K562 (cell line): Measurements from ENCODE around the gene CARD11. TPM values are rescaled to one million over a fixed set of nuclear protein-coding genes. Genes with fewer than 3 reads are reported as not detected.

ENCODE experiments used
- ATAC-seq: fragments of 200-7000 bp; cut with Tn5 transposase; 3 replicates; pipeline ENCODE4 v1.9.1; 2020; ENCODE audit warnings: moderate library complexity
- BruUV-seq: library from RNA; stranded (reverse); fragments of 400-500 nt; replicated peaks from 2 replicates; lab custom pipeline; 2021; lab: Mats Ljungman, UMichigan
- CTCF ChIA-PET: fragments of 300-600 bp; formaldehyde crosslinking; extraction: SDS; loops from one replicate; lab custom pipeline; 2021; ENCODE audit warnings: low intra/inter-chr PET ratio; lab: Yijun Ruan, JAX
- POLR2A ChIA-PET: fragments of 300-600, 350-650 bp; sonication (Branson Sonifier 250); formaldehyde crosslinking; extraction: SDS; loops from one replicate; lab custom pipeline; 2021; ENCODE audit warnings: antibody characterized with exemption, inconsistent platforms; lab: Yijun Ruan, JAX
- DNase-seq, 4 experiments: peaks; one replicate each; pipeline versions ENCODE4 v3.0.0 to v3.0.0-alpha.2; 2011 to 2018; ENCODE audit warnings: low spot score in 3 of 4, mixed read lengths in 3 of 4; ENCODE audit errors: extremely low read depth in 1 of 4
- FAIRE-seq: peaks from 2 replicates; lab custom pipeline; 2011; peaks lifted over from hg19 to GRCh38; lab: Jason Lieb, UNC
- H2AFZ ChIP-seq: 2 replicates; pipeline ENCODE4 v1.6.0; 2011; ENCODE audit warnings: low read depth, low read length, control low read depth, inconsistent platforms
- H3K27ac ChIP-seq: fragments of 200-600 bp; 3 replicates; pipeline ENCODE4 v1.8.0; 2011; ENCODE audit warnings: low read depth, mild to moderate bottlenecking, control low read depth, inconsistent platforms, low read length, moderate library complexity, mixed read lengths; ENCODE audit errors: extremely low read depth
- H3K27me3 ChIP-seq, 2 experiments: fragments of 300-600 bp in 1 of 2; 2 replicates in 1 of 2; 3 replicates in 1 of 2; pipeline versions ENCODE4 v1.6.0 to v1.8.0; 2011; ENCODE audit warnings: inconsistent platforms in 2 of 2, low read length in 2 of 2, mild to moderate bottlenecking in 1 of 2, mixed read lengths in 1 of 2, moderate library complexity in 1 of 2; ENCODE audit not compliant: control insufficient read depth in 2 of 2, insufficient read depth in 2 of 2
- H3K36me3 ChIP-seq: fragments of 300-600 bp; 3 replicates; pipeline ENCODE4 v1.8.0; 2011; ENCODE audit warnings: mild to moderate bottlenecking, low read length, inconsistent platforms; ENCODE audit not compliant: control insufficient read depth, insufficient read depth
- H3K4me1 ChIP-seq, 2 experiments: fragments of 200-600 bp in 1 of 2; replicated peaks in 1 of 2; 2 replicates in 1 of 2; 3 replicates in 1 of 2; pipeline versions ENCODE4 v1.5.1 to v1.8.0; 2011; ENCODE audit warnings: inconsistent platforms in 2 of 2, low read length in 2 of 2, mild to moderate bottlenecking in 1 of 2, mixed read lengths in 1 of 2, moderate library complexity in 1 of 2; ENCODE audit not compliant: control insufficient read depth in 2 of 2, insufficient read depth in 2 of 2
- H3K4me2 ChIP-seq: 2 replicates; pipeline ENCODE4 v1.6.1; 2011; ENCODE audit warnings: low read length, control low read depth, inconsistent platforms, mixed read lengths; ENCODE audit not compliant: insufficient read depth
- H3K4me3 ChIP-seq: fragments of 200-600 bp; sonication (generic), shearing (Covaris generic); 2 replicates; pipeline ENCODE4 v1.5.1; 2016; ENCODE audit warnings: control low read depth, inconsistent platforms
- H3K79me2 ChIP-seq: fragments of 200-600 bp; 3 replicates; pipeline ENCODE4 v1.8.0; 2011; ENCODE audit warnings: low read length, inconsistent platforms; ENCODE audit not compliant: control insufficient read depth, insufficient read depth
- H3K9ac ChIP-seq, 2 experiments: 2 replicates each; pipeline versions ENCODE4 v1.6.0 to v1.6.1; 2011; ENCODE audit warnings: low read depth in 2 of 2, low read length in 2 of 2, control low read depth in 1 of 2, inconsistent platforms in 1 of 2, mild to moderate bottlenecking in 1 of 2, mixed read lengths in 1 of 2; ENCODE audit not compliant: insufficient read depth in 1 of 2
- H3K9me1 ChIP-seq: one replicate; pipeline ENCODE4 v1.6.0; 2011; ENCODE audit warnings: inconsistent platforms, mild to moderate bottlenecking, low read length, moderate library complexity; ENCODE audit not compliant: control insufficient read depth, insufficient read depth
- H3K9me3 ChIP-seq: replicated peaks from 2 replicates; pipeline ENCODE4 v1.5.1; 2011; ENCODE audit warnings: low read depth, low read length, inconsistent platforms; ENCODE audit not compliant: control insufficient read depth, insufficient read depth
- H4K20me1 ChIP-seq: replicated peaks from 2 replicates; pipeline ENCODE4 v1.6.1; 2011; ENCODE audit warnings: low read length, inconsistent platforms, mixed read lengths; ENCODE audit not compliant: control insufficient read depth, insufficient read depth
- BCOR ChIP-seq: fragments of 450-650 bp; IDR thresholded peaks from 2 replicates; pipeline ENCODE4 v1.6.1; 2016
- DPF2 ChIP-seq: fragments of 450-650 bp; IDR thresholded peaks from 2 replicates; pipeline ENCODE4 v1.6.1; 2016
- EWSR1 ChIP-seq: fragments of 450-650 bp; IDR thresholded peaks from 2 replicates; pipeline ENCODE4 v1.6.1; 2018; ENCODE audit warnings: borderline replicate concordance, mild to moderate bottlenecking, low read depth, moderate library complexity; ENCODE audit not compliant: partially characterized antibody
- MEIS2 ChIP-seq: fragments of 450-650 bp; IDR thresholded peaks from 2 replicates; pipeline ENCODE4 v1.6.1; 2014; ENCODE audit warnings: mild to moderate bottlenecking; ENCODE audit not compliant: partially characterized antibody
- MYNN ChIP-seq, 2 experiments: sonication (generic); formaldehyde crosslinking in 1 of 2; IDR thresholded peaks; 2 replicates each; pipeline versions ENCODE4 v1.5.0 to v1.6.1; 2016 to 2020; ENCODE audit warnings: antibody characterized with exemption in 1 of 2, missing genetic modification reagents in 1 of 2
- NFIC ChIP-seq: fragments of 450-650 bp; IDR thresholded peaks from 2 replicates; pipeline ENCODE4 v1.6.1; 2017; ENCODE audit warnings: mild to moderate bottlenecking, inconsistent platforms
- PHF21A ChIP-seq: fragments of 450-650 bp; IDR thresholded peaks from 2 replicates; pipeline ENCODE4 v1.6.1; 2017; ENCODE audit warnings: low read depth, borderline replicate concordance
- POLR2AphosphoS2 ChIP-seq: IDR thresholded peaks from 2 replicates; pipeline ENCODE4 v1.6.1; 2012; ENCODE audit warnings: low read length, improper control_type of control experiment
- SMAD4 ChIP-seq: fragments of 250-450 bp; sonication (Bioruptor Pico); conservative IDR thresholded peaks from 2 replicates; pipeline ENCODE4 v1.8.0; 2021; ENCODE audit warnings: inconsistent platforms, mild to moderate bottlenecking, moderate library complexity
- SNRNP70 ChIP-seq: fragments of 200-400 bp; formaldehyde crosslinking; optimal IDR thresholded peaks from 2 replicates; pipeline ENCODE3; 2017; ENCODE audit warnings: low read depth, low read length
- TRIM28 ChIP-seq: fragments of 450-650 bp; IDR thresholded peaks from 2 replicates; pipeline ENCODE4 v1.6.1; 2017
- XRCC3 ChIP-seq: fragments of 450-650 bp; IDR thresholded peaks from 2 replicates; pipeline ENCODE4 v1.6.1; 2017; ENCODE audit warnings: mild to moderate bottlenecking, moderate library complexity
- ZNF165 ChIP-seq: fragments of 250-450 bp; sonication (Bioruptor Pico); IDR thresholded peaks from 2 replicates; pipeline ENCODE4 v1.4.0; 2020; ENCODE audit warnings: borderline replicate concordance
- ZNF263 ChIP-seq: sonication (generic); formaldehyde crosslinking; IDR thresholded peaks from 2 replicates; pipeline ENCODE4 v1.8.0; 2022; ENCODE audit warnings: mild to moderate bottlenecking, missing genetic modification reagents, borderline replicate concordance
- ZNF445 ChIP-seq: fragments of 250-450 bp; sonication (Bioruptor Pico); IDR thresholded peaks from 2 replicates; pipeline ENCODE4 v1.4.0; 2020; ENCODE audit warnings: low read depth, mild to moderate bottlenecking, moderate library complexity
- ZNF668 ChIP-seq: fragments of 250-450 bp; sonication (Bioruptor Pico); IDR thresholded peaks from 2 replicates; pipeline ENCODE4 v1.8.0; 2022; ENCODE audit warnings: mild to moderate bottlenecking, inconsistent platforms
- WGBS: fragments of 100-300 bp; shearing (Covaris generic); methylation state at CpG from one replicate; pipeline ENCODE4 v1.1.6; 2016; ENCODE audit warnings: low coverage, mixed read lengths; ENCODE audit not compliant: insufficient coverage; ENCODE audit errors: missing lambda C conversion rate; 5-methylcytosine and 5-hydroxymethylcytosine counted together
- in situ Hi-C: fragments of 300-500 bp; cut with MboI; formaldehyde crosslinking; loops from 4 replicates; pipeline ENCODE4 v1.15.0; 2018; ENCODE audit warnings: inconsistent platforms, mixed read lengths
- intact Hi-C: fragments of 100-400 bp; cut with micrococcal nuclease; formaldehyde crosslinking; loops from 2 replicates; pipeline ENCODE4 v1.14.2; 2022
- polyA plus RNA-seq, 8 experiments: library from polyadenylated mRNA; depleted of rRNA in 4 of 8; stranded (reverse) in 5 of 8; unstranded in 3 of 8; fragments of >200 nt; fragmentation: Nextera tagmentation in 2 of 8; fragmentation: Illumina TruSeq in 1 of 8; extraction: Ambion mirVana in 2 of 8; extraction: Trizol in 1 of 8; gene quantifications; 2 replicates each; pipeline versions ENCODE4 v1.2.1 to v1.2.3, GENCODE V29; 2011 to 2014; ENCODE audit warnings: inconsistent platforms in 1 of 8, missing spikeins in 1 of 8
- total RNA-seq, 7 experiments: library from RNA; depleted of rRNA in 6 of 7; stranded (reverse); fragments of >200 nt in 6 of 7; fragmentation: Illumina TruSeq in 2 of 7; extraction: Trizol in 2 of 7; gene quantifications; 2 replicates each; pipeline versions ENCODE4 v1.2.1 to v1.2.3, GENCODE V29; 2011 to 2021; ENCODE audit warnings: low replicate concordance in 1 of 7
- TF ChIP-seq, protein P1 (sequence below): sonication (generic); IDR thresholded peaks from 2 replicates; pipeline ENCODE4 v1.6.1; 2016
- TF ChIP-seq, protein P2 (sequence below): fragments of 250-450 bp; sonication (Bioruptor Pico); IDR thresholded peaks from 2 replicates; pipeline ENCODE4 v1.5.0; 2022; ENCODE audit warnings: mild to moderate bottlenecking
- TF ChIP-seq, protein P3 (sequence below), 2 experiments: IDR thresholded peaks; 2 replicates each; pipeline ENCODE4 v1.6.1; 2012; ENCODE audit warnings: improper control_type of control experiment in 2 of 2, low read depth in 2 of 2, low read length in 2 of 2, borderline replicate concordance in 1 of 2

Gene CARD11
- total and polyA plus RNA-seq, 9 of the 15 experiments (the other 6 are each of a cell fraction or from before 2014, with no cell fraction given), result 0.07 to 12.8 (median 5.7) TPM

DNA sequence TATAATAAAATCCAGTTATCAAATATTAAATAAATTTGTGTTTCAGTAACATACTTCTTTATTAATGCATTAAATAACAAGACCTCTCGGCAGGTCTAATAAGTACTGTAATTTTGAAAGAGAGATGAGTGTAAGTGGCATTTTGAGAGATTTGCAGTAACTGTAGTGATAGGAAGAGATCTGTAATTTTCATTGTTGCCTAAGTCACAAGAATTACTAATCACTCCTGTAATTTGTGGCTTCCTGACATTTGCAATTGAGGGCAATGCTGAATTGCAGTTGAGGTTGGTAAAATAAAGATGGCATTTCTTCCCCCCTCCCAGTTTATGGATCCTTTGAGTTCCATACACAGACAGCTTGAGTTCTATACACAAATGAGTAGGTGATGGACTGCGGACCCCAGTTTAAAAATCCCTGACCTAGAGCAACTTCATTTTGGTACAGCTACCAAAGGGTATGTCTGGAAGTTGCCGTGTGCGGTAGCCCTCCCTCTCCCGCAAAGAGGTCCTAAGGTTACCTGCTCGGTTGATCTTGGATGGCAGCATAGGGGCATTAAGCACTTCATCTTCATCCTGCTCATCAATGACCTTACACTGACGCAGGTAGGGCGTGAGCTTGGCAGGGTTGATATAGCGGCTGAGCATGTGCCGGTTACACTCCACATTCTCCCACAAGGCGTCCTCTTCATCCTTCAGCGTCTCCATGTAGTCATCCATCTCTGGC lies 96.4 kb downstream of the CARD11 start:
- H3K36me3 ChIP-seq, result peaks cover 3% of the 10 kb centered on the region; the same call in 1 of the 3 replicates
- no peak overlapping the region for H3K9ac ChIP-seq
- WGBS, result 86% methylated on average over 12 of the region's 12 CpGs
- in situ Hi-C loops, result no loop called here
- intact Hi-C loops, result no loop called here
- no peaks in the 10 kb centered on the region for H4K20me1 ChIP-seq
- H3K4me2 ChIP-seq, result no peak overlapping the region
- no peak for FAIRE-seq
- no peak overlapping the region for H2AFZ ChIP-seq
- TF ChIP-seq MYNN (IDR thresholded peaks at IDR 0.05) (no peak), MYNN (CRISPR knock-in tag; IDR thresholded peaks at IDR 0.05) (no peak), PHF21A (no peak), TRIM28 (no peak), POLR2AphosphoS2 (no peak), SNRNP70 (no peak), SMAD4 (CRISPR knock-in tag) (no peak), DPF2 (no peak), ZNF165 (no peak), ZNF668 (no peak), MEIS2 (no peak), EWSR1 (no peak), ZNF445 (no peak), NFIC (no peak), BCOR (no peak), ZNF263 (CRISPR knock-in tag) (no peak), XRCC3 (no peak)
- TF ChIP-seq, protein P1, sequence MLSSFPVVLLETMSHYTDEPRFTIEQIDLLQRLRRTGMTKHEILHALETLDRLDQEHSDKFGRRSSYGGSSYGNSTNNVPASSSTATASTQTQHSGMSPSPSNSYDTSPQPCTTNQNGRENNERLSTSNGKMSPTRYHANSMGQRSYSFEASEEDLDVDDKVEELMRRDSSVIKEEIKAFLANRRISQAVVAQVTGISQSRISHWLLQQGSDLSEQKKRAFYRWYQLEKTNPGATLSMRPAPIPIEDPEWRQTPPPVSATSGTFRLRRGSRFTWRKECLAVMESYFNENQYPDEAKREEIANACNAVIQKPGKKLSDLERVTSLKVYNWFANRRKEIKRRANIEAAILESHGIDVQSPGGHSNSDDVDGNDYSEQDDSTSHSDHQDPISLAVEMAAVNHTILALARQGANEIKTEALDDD, result no peak
- TF ChIP-seq, protein P2, sequence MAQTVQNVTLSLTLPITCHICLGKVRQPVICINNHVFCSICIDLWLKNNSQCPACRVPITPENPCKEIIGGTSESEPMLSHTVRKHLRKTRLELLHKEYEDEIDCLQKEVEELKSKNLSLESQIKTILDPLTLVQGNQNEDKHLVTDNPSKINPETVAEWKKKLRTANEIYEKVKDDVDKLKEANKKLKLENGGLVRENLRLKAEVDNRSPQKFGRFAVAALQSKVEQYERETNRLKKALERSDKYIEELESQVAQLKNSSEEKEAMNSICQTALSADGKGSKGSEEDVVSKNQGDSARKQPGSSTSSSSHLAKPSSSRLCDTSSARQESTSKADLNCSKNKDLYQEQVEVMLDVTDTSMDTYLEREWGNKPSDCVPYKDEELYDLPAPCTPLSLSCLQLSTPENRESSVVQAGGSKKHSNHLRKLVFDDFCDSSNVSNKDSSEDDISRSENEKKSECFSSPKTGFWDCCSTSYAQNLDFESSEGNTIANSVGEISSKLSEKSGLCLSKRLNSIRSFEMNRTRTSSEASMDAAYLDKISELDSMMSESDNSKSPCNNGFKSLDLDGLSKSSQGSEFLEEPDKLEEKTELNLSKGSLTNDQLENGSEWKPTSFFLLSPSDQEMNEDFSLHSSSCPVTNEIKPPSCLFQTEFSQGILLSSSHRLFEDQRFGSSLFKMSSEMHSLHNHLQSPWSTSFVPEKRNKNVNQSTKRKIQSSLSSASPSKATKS (CRISPR knock-in tag), result no peak
- TF ChIP-seq, protein P3, sequence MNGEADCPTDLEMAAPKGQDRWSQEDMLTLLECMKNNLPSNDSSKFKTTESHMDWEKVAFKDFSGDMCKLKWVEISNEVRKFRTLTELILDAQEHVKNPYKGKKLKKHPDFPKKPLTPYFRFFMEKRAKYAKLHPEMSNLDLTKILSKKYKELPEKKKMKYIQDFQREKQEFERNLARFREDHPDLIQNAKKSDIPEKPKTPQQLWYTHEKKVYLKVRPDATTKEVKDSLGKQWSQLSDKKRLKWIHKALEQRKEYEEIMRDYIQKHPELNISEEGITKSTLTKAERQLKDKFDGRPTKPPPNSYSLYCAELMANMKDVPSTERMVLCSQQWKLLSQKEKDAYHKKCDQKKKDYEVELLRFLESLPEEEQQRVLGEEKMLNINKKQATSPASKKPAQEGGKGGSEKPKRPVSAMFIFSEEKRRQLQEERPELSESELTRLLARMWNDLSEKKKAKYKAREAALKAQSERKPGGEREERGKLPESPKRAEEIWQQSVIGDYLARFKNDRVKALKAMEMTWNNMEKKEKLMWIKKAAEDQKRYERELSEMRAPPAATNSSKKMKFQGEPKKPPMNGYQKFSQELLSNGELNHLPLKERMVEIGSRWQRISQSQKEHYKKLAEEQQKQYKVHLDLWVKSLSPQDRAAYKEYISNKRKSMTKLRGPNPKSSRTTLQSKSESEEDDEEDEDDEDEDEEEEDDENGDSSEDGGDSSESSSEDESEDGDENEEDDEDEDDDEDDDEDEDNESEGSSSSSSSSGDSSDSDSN (IDR thresholded peaks at IDR 0.05; ENCODE audit: borderline replicate concordance in 1 of 2, low read depth in 2 of 2, low read length in 2 of 2), result no peak
- TF ChIP-seq, all 486 proteins: peak for 0
- Histone ChIP-seq H3K79me2 (no peaks in the 10 kb centered on the region), H3K27ac (no peak overlapping the region), H3K4me1 (no peaks in the 10 kb centered on the region), H3K9me1 (no peaks in the 10 kb centered on the region), H3K27me3 (no peaks in the 10 kb centered on the region), H3K4me3 (no peak overlapping the region), H3K9me3 (0 out of 2 replicates have a peak, but pooled peaks cover 2% of the 10 kb centered on the region)
- POLR2A ChIA-PET, result interaction anchor here (0.5 to 1.0 kb wide), 4 partner anchors 9 to 319 kb away, joined by 3 to 6 read pairs (median 4); no protein-coding TSS in a partner anchor
- CTCF ChIA-PET, result no interaction called here
- ATAC-seq, result no peak
- BruUV-seq, result no TSS peak
- no peak for DNase-seq
